ENCODE measurements around the gene QDPR. TPM values are rescaled to one million over a fixed set of nuclear protein-coding genes. Genes with fewer than 3 reads are reported as not detected.

The QDPR gene
- total RNA-seq, 2 experiments from 2014 or later: 31.5 to 31.6 TPM

DNA sequence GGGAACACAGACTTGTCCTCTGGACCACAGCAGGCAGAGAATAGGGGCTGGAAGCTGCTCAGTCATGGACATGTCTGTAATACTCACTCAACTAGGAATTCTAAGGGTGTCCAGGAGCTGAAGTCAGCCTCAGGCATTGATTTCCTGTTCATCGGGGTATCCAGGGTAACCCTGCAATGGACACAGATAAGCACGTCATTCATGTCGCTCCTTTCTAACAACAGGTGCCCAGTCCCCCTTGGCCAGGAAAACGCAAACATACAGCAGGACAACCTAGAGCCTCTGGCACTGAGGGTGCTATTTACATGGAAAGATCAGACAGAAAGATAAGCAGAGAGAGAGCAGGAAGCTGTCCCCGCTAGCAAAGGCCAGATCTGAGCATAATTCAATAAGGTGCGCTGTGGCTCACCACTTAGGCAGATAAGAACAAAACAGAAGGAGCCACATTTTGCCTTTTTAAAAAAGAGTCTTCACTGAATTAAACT, 21.3 kb downstream of the QDPR start:
- H3K4me3 Mint-ChIP-seq: no peak overlapping the region
- ChIA-PET CTCF (interaction anchor here (3.2 kb wide), 1 partner anchor 18 kb away, joined by 13 read pairs; no protein-coding TSS in a partner anchor), POLR2A (no interaction called here)
- H3K27me3 Mint-ChIP-seq: no peaks in the 10 kb centered on the region
- intact Hi-C loops (cut with micrococcal nuclease): no loop called here
- peaks cover 14% of the 10 kb centered on the region for H3K4me1 Mint-ChIP-seq (ENCODE audit: low read depth)
- ATAC-seq: no peak
- no peaks in the 10 kb centered on the region for H3K9me3 Mint-ChIP-seq
- DNase-seq: no peak
- peaks cover 39% of the 10 kb centered on the region for H3K36me3 Mint-ChIP-seq (ENCODE audit: low read depth)
- no peak overlapping the region for H3K27ac Mint-ChIP-seq
- TF ChIP-seq CTCF (IDR thresholded peaks at IDR 0.05): no peak

- Mint-ChIP-seq H3K4me3 (no peak overlapping the region), H3K27me3 (no peaks in the 10 kb centered on the region), H3K36me3 (ENCODE audit: low read depth) (peaks cover 45% of the 10 kb centered on the region), H3K9me3 (no peaks in the 10 kb centered on the region), H3K27ac (no peak overlapping the region), H3K4me1 (ENCODE audit: low read depth) (peaks cover 11% of the 10 kb centered on the region)
- TF ChIP-seq CTCF (IDR thresholded peaks at IDR 0.05): no peak
- no peak for ATAC-seq
- POLR2A ChIA-PET: no interaction called here
- no peak for DNase-seq
- intact Hi-C loops (cut with micrococcal nuclease): no loop called here
- CTCF ChIA-PET: interaction anchor here (3.2 kb wide), 1 partner anchor 17 kb away, joined by 13 read pairs; no protein-coding TSS in a partner anchor
These were observed 22.2 kb downstream of the QDPR start for GRCh38 chr4:17489721-17490120.

GRCh38 chr4:17489123-17489522, 22.8 kb downstream of the QDPR start:
- Mint-ChIP-seq H3K9me3 (no peaks in the 10 kb centered on the region), H3K27ac (peak overlapping the region; percentile 14), H3K36me3 (ENCODE audit: low read depth) (peaks cover 44% of the 10 kb centered on the region), H3K27me3 (no peaks in the 10 kb centered on the region), H3K4me3 (no peak overlapping the region), H3K4me1 (ENCODE audit: low read depth) (peaks cover 5% of the 10 kb centered on the region)
- no peak for DNase-seq
- no peak for TF ChIP-seq CTCF (IDR thresholded peaks at IDR 0.05)
- ChIA-PET POLR2A (no interaction called here), CTCF (interaction anchor here (3.2 kb wide), 1 partner anchor 17 kb away, joined by 13 read pairs; no protein-coding TSS in a partner anchor)
- no peak for ATAC-seq
- intact Hi-C loops (cut with micrococcal nuclease): no loop called here

DNA sequence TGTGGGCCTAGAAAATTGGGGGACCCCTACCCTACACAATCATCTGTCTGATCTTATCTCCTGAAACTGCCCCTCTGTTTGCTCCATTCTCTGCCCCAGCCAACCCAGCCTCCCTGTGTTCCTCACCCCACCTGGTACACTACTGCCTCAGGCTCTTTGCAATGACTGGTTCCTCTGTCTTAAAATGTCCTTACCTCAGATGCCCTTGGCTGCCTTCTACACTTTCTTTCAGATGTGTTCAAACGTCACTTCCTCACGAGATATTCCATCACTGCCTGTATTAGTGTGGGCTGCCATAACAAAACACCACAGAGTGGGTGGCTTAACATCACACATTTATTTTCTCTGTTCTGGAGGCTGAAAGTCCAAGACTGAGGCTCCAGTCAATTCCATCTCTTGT, 29.2 kb downstream of the QDPR start:
- Mint-ChIP-seq H3K4me3 (no peak overlapping the region), H3K4me1 (ENCODE audit: low read depth) (no peaks in the 10 kb centered on the region)
- no peak for TF ChIP-seq CTCF (IDR thresholded peaks at IDR 0.05)

DNA sequence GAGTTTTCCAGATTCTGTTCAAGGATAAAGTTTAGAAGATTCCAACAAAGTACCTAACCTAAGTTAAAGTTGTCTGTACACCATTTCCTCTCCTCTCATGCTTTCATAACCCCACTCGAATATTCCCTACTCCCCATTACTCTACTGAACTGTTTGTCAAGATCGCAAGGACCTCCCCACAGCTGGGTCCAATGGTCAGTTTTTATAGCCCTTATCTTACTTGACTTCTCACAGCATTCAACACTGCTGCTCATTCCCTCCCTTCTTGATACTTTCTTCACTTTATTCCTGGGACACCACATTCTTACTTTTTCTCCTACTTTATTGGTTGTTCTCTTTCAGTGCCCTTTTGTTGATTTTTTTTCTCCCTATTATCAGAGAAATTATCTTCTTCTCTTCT, 30.9 kb downstream of the QDPR start:
- Mint-ChIP-seq H3K27ac (no peak overlapping the region), H3K27me3 (no peaks in the 10 kb centered on the region), H3K4me1 (ENCODE audit: low read depth) (no peaks in the 10 kb centered on the region), H3K4me3 (no peak overlapping the region), H3K36me3 (ENCODE audit: low read depth) (peaks cover 11% of the 10 kb centered on the region), H3K9me3 (no peaks in the 10 kb centered on the region)
- ChIA-PET POLR2A (no interaction called here), CTCF (interaction anchor here (1.5 kb wide), 1 partner anchor 9 kb away, joined by 6 read pairs; no protein-coding TSS in a partner anchor)
- DNase-seq: no peak
- no peak for TF ChIP-seq CTCF (IDR thresholded peaks at IDR 0.05)
- intact Hi-C loops (cut with micrococcal nuclease): no loop called here
- no peak for ATAC-seq

More for the DNA sequence above, 29.2 kb downstream of the QDPR start:
- ChIA-PET CTCF (no interaction called here), POLR2A (no interaction called here)
- H3K36me3 Mint-ChIP-seq (ENCODE audit: low read depth): peaks cover 24% of the 10 kb centered on the region
- H3K27me3 Mint-ChIP-seq: no peaks in the 10 kb centered on the region
- H3K9me3 Mint-ChIP-seq: no peaks in the 10 kb centered on the region
- no peak for ATAC-seq
- no peak for DNase-seq
- no peak overlapping the region for H3K27ac Mint-ChIP-seq
- intact Hi-C loops (cut with micrococcal nuclease): no loop called here

Data from activated CD8-positive, alpha-beta T cell treated with anti-CD3 and anti-CD28 coated beads for 36 hours (primary cell).